A204.1 (cell line): ENCODE results near the gene MIS18A.
"Not testable (repeated sequence)": the region's sequence is repeated elsewhere in the genome, so short reads cannot be mapped to it uniquely, and the experiment has no call there.

Experiments used
- FAIRE-seq: peaks from 2 replicates; lab custom pipeline; 2012; peaks lifted over from hg19 to GRCh38; lab: Jason Lieb, UNC

The MIS18A gene, protein sequence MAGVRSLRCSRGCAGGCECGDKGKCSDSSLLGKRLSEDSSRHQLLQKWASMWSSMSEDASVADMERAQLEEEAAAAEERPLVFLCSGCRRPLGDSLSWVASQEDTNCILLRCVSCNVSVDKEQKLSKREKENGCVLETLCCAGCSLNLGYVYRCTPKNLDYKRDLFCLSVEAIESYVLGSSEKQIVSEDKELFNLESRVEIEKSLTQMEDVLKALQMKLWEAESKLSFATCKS

DNA sequence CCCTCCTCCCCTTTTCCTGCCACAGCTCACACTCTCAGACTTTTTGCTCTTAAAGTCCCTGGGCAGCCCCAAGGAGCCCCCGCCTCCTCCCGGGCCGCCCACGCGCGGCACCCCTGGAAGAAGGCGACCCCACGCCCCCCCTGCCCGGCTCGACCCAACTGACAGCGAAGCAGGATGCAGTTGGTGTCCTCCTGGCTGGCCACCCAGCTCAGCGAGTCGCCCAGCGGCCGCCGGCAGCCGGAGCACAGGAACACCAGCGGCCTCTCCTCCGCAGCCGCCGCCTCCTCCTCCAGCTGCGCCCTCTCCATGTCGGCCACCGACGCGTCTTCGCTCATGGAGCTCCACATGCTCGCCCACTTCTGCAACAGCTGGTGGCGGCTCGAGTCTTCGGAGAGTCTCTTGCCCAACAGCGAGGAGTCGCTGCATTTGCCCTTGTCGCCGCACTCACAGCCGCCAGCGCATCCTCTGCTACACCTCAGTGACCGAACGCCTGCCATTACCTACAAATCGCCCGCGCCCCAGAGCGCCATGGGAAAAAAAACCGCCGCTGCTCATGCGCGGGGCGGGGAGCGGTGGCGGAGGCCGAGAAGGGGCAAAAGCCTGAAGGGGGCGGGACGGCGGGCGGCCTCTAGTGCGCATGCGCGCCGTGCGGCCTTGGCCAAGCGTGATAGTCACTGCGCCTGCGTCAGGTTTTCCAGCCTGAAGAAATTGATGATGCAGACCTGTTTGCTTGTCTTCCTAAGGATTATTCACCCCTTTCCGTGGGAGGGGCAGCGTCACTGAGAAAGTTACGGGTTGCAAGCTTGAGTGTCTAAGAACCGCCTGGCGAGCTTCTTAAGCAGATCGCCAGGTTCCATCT lies at the start of gene MIS18A:
Gene MIS18A (minus strand): TSS at position 532 of the 859 bp plus-strand sequence. CDS start 35 bp downstream, at position 497.
- FAIRE-seq = peak; percentile 75

DNA sequence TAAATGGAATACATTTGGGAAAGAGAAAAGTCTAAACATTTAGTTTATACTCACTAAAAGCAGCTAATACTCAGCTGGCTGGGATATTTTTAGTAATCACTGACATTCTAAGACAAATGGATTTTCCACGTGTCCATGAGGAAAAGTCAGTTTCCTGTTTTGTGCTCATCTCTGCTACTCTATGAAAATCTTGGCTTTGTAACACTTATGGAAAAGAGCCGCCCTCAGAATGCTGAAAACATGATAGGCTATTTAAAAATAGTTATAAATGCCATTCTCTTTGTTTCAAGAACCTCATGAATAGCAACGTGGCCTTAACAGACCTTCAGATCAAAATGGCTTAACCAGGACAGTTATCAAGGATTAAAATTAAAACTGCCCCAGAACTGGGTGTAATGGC lies 49.7 kb upstream of the MIS18A start:
- FAIRE-seq = no peak

DNA sequence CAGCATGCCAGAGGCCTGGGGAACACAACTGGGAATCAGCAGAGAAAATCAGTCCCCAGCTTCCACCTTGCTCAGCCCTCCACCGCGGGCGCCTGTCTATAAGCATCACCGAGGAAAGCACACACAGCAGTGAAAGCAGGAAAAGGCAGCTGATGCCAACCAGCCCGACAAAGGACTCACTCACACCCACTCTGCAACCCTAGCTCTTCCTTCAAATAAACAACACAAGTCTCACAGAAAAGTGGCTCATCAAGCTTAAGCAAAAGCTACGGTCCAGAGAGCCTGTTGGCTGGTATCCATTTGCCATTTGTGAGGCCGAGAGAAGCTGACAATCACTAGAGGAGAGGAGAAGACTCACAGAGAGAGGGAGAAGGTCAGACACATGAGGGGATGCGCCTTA lies 46.9 kb upstream of the MIS18A start:
- no peak for FAIRE-seq

DNA sequence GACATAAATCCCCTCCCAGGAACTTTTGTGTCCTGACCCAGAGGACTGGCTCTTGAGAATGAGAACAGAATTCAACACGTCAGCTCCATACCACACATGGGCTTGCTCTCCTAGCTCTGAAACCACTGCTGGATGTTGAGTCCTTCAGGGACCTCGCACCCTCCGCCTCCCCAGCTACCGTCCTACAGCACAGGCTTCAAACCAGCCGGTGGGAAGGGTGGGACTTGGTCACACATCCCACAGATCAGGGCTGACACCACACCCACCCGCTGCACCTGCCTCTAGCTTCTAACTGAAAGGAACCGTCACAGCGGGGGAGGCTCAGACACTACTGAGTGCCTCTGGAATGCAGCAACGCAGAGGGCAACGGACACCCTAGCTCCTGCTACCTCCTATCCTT lies 43.8 kb upstream of the MIS18A start:
- no peak for FAIRE-seq

DNA sequence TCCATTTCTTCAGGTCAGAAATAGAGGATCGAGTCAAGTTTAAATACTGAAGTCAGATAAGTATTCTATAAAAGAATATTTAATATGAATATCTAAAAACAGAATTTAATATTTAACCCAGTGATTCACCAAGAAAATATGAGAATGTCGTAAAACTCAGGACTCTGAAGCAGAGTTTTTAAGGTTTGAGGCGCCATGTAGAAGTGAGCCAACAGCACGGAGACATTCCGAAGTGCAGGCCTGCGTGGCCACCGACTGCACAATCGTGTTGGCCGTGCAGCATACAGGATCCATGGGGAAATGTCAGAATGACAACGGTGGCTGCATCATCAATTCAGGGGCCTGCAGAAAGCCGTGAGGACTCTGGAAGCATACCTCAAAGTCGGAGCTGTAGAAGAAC lies 43.3 kb upstream of the MIS18A start:
- no peak for FAIRE-seq

DNA sequence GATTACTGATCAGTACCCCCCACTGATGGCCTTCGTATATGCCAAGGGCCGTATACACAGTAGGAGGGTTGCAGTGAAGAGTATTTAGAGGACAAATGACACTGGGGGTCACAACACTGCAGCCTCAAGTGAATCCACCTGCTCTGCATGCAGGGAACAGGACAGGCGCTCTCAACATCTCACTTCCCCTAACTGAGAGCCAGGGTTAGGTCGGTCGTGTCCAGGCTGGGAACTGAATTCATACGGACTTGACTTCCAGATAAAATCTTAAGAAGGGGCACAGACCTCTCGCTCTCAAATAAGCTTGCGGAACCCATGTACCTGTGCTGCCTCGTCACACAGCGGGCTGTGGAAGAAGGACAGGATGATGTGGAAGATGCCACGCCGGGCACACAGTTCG lies 42.6 kb upstream of the MIS18A start:
- FAIRE-seq = no peak

DNA sequence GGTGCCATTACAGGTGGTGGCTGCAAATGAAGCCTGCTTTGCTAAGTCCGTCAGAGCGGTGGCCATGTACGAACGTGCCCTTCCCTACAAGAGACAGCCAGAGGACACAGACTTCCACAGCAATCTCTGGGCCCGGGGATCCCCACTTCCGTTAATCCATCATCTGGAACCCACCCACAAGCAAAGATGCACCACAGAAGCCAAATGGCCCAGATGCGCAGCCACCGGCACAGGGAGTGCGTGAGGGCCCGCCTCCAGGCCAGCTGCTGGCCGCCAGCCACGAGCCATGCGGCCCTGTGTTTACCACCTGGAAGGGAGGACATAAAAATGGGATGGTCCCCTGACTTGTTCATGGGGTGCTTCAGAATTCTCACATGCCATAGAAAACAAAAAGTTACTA lies 41.9 kb upstream of the MIS18A start:
- FAIRE-seq = no peak

DNA sequence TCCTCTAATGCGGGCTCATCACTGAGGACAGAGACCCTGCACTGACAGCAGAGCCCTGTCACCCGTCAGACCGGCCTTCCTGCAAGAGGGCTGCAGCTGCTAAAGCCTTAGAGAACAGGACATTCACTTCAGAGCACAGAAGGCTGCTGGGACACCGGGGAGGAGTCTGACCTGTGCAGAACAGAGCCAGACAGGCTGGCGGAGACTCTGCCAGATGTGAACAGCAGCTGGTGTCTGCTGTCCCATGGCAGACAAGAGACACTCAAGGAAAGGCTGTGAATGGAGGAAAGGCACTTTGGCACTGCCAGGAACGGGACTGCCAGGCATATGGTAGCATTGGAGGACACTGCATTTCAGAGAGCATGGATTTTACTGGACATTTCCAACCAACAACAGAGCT lies 41.2 kb upstream of the MIS18A start:
- no peak for FAIRE-seq

DNA sequence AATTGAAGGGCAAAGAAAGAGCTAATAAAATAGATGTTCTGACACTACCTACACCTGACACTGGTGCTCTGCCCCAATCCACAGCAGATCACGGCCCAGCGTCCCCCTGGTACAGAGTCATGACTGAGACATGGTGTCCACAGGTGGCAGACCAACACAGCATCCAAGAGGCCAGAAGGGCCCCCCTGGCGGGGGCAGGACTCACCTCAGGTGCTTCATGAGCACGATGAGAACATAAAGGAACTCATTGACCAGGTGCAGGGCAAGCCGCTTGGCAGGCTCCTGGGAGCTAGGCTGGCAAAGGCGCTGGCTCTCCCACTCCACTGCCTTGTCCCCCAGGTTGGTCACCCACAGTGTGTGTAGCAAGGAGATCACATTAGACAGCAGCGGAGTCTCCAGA lies 40.2 kb upstream of the MIS18A start:
- FAIRE-seq = no peak

DNA sequence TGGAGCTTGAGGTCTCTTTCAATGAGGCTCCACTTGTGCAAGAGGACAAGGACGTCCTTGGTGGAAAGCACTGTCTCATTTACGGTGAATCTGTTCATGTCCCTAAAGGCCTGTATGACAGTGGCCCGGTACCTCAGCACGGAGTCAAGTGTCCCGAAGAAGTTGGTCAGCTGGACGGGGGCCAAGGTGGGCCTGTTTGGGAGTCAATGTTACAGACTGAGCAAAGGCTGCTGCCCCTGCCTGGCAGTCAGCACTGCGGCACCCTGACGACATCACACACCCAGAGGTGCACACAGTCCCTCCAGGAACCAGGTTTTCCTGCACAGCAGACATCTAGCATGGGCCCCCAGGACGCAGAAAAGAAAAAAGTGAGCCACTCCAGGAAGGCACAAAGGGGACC lies 38.9 kb upstream of the MIS18A start:
- FAIRE-seq = no peak

DNA sequence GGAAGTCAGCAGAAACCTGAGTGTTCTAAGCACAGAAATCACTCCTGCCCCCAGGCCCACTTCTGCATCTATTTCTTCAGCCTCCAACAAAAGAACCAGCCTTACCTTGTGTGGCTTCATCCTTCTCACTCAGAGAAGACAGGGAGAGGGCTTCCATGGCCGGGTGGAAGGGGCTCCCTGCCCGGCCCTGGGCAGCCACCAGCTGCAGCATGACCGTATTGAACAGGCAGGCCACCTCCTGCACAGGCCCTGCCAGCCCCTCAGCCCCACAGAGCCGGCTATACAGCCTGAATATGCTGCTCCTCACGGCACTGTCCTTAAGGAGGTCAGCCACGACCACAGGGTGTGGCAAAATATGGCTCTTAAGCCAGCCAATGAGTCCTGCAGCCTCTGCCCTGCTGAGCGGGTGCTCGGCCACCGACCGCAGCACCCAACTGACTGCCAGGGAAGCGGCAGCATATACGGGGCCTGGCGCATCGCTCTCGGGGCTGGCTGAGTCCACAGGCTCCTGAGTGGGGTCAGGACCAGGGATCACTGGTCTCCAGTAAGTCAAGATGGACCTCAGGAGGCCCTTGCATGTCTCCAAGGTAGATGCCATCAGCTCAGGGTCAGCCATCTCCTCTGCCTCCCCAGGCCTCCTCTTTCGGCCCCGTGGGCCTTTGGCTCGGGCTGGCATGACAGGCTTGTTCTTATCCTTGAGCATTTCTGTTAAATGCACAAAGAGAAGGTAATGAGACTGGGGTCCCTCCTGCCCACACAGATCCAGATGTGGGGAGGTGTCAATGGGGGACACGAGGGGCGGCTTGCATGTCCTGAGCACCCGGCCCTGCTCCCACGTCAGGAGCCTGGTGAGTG lies 37.7 kb upstream of the MIS18A start:
- no peak for FAIRE-seq

DNA sequence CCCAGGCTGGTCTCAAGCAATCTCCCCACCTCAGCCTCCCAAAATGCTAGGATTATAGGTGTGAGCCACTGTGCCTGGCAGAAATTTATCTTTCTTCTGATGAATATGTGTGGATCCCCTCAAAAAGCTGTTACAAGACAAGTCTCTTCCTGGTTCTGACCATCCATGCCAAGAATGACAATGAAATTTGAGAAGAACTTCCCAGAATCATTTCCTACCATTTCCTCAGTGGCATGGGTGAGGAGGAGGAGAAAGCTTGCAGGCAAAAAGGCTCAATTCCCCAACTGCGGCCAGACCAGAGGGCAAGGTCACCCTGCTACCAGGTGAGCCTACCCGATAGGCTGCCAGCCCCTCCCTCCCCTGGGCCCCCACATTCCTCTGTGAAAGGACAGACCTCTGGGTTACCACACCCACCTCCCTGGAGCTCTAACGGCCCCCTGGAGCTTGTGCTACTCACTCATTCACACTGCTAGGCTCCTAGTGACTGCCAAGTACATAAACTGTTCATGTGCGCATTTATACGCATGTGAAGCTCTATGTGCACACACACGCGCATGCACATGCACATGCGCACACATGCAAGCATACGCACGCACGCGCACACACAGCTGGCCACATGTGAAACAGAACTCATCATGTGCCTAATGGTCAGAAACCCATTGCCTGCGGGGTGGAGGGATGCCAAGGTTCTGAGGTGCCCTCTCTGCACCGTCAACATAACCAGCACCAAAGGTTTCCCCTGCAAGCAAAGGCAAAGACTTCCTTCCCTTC lies 36.8 kb upstream of the MIS18A start:
- no peak for FAIRE-seq

DNA sequence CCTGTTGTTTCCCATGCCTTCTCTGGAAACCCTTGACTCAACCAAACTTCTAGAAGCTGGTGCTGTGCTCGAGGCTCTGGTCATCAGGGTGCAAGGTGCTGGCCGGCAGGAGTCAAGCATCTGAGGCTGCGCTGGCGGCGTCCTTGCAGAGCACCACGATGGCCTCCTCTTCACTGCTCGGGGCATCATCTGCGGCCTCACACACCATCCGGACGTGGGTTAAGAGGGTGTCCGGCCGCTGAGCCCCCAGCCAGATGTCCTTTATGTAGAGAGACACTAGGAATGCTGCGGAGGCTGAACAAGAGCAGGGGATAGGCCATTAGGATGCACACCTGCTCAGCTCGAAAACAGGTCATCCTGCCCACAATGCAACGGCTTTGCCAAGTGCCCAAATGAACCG lies 36.0 kb upstream of the MIS18A start:
- FAIRE-seq = no peak

DNA sequence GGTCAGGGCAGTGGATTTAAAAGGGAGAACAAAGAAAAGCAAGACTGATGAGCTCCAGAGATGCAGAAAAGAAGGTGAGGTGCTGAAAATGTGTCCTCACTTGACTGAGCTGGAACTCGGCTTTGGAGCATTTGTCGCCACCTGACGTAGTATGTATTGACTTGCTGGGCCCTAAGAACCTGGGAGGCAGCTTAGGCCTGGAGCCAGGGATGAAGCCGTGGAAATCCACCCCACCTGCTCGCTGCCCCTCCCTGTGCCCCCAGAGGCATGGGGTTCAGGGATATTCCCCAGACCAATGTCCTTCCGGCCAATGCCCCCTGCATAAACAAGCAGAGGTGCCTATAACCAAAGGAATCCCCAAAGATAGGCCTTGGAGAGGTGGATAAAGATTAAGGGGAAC lies 34.1 kb upstream of the MIS18A start:
- FAIRE-seq = no peak

DNA sequence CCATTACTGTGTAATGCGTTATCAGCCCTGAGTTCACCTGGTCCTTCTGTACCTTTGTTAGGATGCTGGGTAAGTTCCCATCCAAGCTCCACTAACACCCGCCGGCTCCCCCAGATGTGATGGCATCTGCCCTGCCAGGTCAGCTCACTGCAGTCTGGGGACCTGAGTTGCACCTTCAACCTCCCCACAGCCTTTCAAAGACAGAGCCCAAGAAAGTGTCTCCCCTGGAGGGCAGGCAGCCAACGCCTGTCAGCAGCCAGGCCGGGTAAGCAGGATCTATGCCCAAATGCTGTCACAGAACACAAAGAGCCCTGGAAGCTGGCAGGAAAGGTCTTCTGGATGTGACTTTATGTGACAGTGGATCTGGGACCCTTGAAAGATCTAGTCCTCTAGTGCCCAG lies 33.5 kb upstream of the MIS18A start:
- FAIRE-seq = no peak

DNA sequence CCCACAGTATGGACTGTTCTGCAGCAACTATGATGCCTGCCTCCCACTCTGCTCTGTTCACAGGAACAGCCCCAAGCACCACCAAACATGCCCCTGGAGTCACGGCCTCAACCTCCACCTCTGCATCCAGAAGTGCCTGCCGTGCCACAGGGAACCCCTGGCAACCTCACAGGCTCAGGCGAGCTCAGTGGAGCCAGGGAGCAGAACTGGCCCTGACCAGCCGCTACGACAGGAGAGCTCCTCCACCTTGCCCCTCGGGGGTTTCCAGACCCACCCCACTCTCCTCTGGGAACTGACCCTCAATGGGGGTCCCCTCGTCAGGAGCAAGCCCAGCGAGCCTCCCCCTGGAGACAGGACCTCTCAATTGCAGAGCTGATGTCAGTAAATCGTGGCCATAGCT lies 32.8 kb upstream of the MIS18A start:
- no peak for FAIRE-seq

DNA sequence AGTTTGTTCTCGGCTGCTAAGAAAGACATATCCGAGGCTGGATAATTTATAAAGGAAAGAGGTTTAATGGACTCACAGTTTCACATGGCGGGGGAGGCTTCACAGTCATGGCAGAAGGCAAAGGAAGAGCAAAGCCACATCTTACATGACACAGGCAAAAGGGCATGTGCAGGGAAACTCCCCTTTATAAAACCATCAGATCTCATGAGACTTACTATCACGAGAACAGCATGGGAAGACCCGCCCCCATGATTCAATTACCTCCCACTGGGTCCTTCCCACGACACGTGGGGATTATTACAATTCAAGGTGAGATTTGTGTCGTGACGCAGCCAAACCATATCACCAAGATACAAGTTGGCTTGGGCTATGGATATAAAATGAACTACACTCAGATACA lies 32.1 kb upstream of the MIS18A start:
- FAIRE-seq = not testable (repeated sequence)

DNA sequence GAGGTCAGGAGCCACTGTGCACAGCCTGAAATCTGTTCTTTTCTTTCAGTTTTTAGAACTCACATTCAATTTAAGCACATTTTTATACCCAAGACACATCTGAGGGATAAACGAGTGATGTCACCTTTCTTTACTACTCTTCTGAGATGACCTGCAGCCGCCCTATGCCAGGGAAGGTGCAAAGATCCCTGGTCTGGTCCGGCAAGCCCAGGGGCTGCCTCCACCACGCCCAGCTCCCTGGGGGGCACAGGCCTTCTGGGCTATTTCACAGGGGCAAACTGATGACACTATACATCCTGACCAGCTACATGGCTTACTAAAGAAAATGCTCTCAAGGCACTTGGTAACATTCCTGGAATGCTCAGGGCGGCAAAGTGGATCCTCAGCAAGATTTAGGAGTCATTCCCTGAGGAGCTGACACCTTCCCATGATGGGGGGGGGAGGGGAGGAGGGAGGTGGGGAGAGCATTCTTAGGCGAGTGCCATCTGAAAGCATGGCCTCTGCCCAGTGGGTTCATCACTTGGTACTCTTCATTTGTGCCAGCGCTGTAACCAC lies 31.1 kb upstream of the MIS18A start:
- no peak for FAIRE-seq

DNA sequence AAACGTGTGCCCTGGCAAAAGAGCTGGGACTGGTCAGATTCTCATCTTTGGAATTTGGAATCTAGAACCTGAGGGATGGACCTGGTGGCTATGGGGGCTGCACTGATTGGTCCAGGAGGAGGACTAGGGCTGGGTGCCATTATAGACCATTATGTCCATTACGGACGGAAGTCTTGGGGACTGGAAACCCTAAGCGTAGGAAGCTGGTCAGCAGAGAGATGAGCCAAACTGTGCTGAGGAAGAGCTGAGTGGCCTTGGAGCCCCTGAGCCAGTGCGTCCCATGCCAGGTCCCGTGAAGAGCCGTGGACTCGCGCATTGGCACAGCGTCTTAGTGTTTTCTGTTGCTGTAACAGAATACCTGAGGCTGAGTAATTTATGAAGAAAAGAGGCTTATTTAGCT lies 29.8 kb upstream of the MIS18A start:
- no peak for FAIRE-seq

DNA sequence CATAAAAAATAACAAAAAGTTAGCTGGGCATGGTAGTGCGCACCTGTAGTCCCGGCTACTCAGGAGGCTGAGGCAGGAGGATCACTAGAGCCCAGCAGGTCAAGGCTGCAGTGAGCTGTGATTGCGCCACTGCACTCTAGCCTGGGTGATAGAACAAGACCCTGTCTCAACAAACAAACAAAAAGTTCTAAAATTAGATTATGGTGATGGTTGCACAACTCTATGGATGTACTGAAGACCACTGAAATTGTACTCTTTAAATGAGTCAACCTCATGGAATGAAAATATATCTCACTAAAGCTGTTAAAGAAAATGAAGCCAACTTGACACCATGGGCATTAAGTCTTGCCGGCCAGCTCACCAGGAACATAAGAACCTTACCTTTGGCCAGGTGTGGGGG lies 28.9 kb upstream of the MIS18A start:
- FAIRE-seq = no peak

DNA sequence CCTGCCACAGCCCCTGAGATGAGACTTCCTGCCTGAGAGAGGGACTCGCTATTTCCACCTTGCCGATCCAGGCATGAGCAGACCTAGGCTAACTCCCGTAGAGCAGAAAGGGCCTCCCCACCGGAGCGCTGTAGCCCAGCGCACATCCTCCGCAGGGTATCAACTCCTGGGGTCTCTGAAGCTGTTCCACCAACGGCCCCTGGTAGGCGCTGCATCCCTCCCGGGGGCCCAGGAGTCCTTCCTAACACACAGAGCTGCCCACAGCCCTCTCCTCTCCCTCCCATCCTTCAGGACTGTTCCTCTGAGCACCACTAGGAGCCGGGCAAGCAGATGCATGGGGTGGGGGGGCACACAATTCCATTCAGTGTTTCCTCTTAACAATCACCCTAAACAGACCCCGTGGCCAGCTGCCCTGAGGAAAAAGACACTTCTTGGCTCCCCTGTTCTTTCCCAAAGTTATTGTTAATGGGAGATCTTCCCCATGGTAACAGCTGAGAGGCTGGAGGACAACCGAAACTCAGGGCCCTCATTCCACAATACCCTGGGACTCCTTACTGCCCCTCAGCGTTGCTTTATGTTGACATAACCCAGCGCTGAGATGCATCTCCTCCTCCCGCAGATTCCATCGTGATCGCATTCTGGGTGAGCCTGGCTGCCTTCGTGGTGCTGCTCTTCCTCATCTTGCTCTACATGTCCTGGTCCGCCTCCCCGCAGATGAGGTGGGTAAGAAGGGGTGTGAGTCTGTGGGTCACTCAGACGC lies 27.4 kb upstream of the MIS18A start:
- no peak for FAIRE-seq
